Measurements from ENCODE around the gene CFD.

DNA sequence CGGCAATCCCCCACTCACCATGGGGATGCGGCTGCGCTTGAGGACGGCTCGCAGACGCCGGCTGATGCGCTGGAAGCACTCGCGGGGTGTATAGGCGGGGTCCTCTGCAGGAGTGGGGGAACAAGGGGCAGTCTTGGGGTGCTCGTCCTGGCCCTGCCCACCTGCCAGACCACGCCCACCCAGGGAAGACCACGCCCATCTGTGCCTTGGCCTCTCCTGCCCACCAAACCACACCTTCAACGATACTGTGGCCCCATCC lies 40.5 kb downstream of the CFD start:
- TF ChIP-seq, protein P1, sequence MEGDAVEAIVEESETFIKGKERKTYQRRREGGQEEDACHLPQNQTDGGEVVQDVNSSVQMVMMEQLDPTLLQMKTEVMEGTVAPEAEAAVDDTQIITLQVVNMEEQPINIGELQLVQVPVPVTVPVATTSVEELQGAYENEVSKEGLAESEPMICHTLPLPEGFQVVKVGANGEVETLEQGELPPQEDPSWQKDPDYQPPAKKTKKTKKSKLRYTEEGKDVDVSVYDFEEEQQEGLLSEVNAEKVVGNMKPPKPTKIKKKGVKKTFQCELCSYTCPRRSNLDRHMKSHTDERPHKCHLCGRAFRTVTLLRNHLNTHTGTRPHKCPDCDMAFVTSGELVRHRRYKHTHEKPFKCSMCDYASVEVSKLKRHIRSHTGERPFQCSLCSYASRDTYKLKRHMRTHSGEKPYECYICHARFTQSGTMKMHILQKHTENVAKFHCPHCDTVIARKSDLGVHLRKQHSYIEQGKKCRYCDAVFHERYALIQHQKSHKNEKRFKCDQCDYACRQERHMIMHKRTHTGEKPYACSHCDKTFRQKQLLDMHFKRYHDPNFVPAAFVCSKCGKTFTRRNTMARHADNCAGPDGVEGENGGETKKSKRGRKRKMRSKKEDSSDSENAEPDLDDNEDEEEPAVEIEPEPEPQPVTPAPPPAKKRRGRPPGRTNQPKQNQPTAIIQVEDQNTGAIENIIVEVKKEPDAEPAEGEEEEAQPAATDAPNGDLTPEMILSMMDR (conservative IDR thresholded peaks at IDR 0.05) = no peak
- no peak for TF ChIP-seq EZH2 (IDR thresholded peaks at IDR 0.05; ENCODE audit: low read depth)
